HCT116 (cell line): ENCODE data around the gene SPTB. TPM values are rescaled to one million over a fixed set of nuclear protein-coding genes. Genes with fewer than 3 reads are reported as not detected.
A peak's percentile ranks its signal among the peaks of the same experiment; 100 is the strongest.
"Not testable (repeated sequence)": the region's sequence is repeated elsewhere in the genome, so short reads cannot be mapped to it uniquely, and the experiment has no call there.

Source experiments
- ATAC-seq: fragments of 200-7000 bp; cut with Tn5 transposase; 2 replicates; pipeline ENCODE4 v1.9.1; 2020; ENCODE audit warnings: mild to moderate bottlenecking, moderate library complexity
- BruUV-seq: library from RNA; stranded (reverse); fragments of 400-500 nt; replicated peaks from 2 replicates; lab custom pipeline; 2021; lab: Mats Ljungman, UMichigan
- CTCF ChIA-PET: fragments of 300-600 bp; sonication (Branson Sonifier 250); formaldehyde crosslinking; loops from one replicate; lab custom pipeline; 2021; ENCODE audit warnings: antibody characterized with exemption; lab: Charles Lee
- POLR2A ChIA-PET: fragments of 300-600, 350-600 bp; sonication (Branson Sonifier 250); formaldehyde crosslinking; loops from one replicate; lab custom pipeline; 2021; ENCODE audit warnings: antibody characterized with exemption; lab: Charles Lee
- RAD21 ChIA-PET, 2 experiments: fragments of 300-600 bp; sonication (Branson Sonifier 250); formaldehyde crosslinking; loops; one replicate each; lab custom pipeline; 2023; ENCODE audit warnings: low total read pairs in 2 of 2; ENCODE audit not compliant: uncharacterized antibody in 2 of 2, unreplicated experiment in 2 of 2, low non-redundant PET in 1 of 2; lab: Charles Lee
- DNase-seq: peaks from one replicate; pipeline ENCODE4 v3.0.0-alpha.2; 2010; ENCODE audit warnings: low read depth, low spot score
- H2AFZ ChIP-seq: fragments of 200-600 bp; shearing (Covaris generic), sonication (generic); 2 replicates; pipeline ENCODE4 v1.6.1; 2017; ENCODE audit warnings: low read depth, mixed run types, mixed read lengths, antibody characterized with exemption, low read length; ENCODE audit not compliant: poor library complexity, severe bottlenecking
- H3K27ac ChIP-seq: 2 replicates; pipeline ENCODE4 v1.5.1; 2012; ENCODE audit warnings: low read depth, low read length
- H3K27me3 ChIP-seq: fragments of 200-600 bp; sonication (generic); 2 replicates; pipeline ENCODE4 v1.6.1; 2016; ENCODE audit warnings: mixed run types, low read length, mixed read lengths; ENCODE audit not compliant: insufficient read depth
- H3K36me3 ChIP-seq, 2 experiments: fragments of 200-500 bp in 1 of 2; fragments of 200-600 bp in 1 of 2; sonication (Bioruptor generic) in 1 of 2; sonication (generic) in 1 of 2; 2 replicates each; pipeline versions ENCODE4 v1.5.1 to v1.6.1; 2014 to 2016; ENCODE audit warnings: low read length in 2 of 2, inconsistent platforms in 1 of 2, mixed read lengths in 1 of 2, mixed run types in 1 of 2; ENCODE audit not compliant: insufficient read depth in 2 of 2, control insufficient read depth in 1 of 2
- H3K4me1 ChIP-seq, 2 experiments: fragments of 200-600 bp in 1 of 2; sonication (generic) in 1 of 2; 2 replicates each; pipeline versions ENCODE4 v1.5.1 to v1.6.1; 2012 to 2017; ENCODE audit warnings: low read length in 2 of 2, inconsistent platforms in 1 of 2, mild to moderate bottlenecking in 1 of 2, mixed read lengths in 1 of 2, mixed run types in 1 of 2, moderate library complexity in 1 of 2; ENCODE audit not compliant: insufficient read depth in 2 of 2, control insufficient read depth in 1 of 2
- H3K4me2 ChIP-seq: fragments of 200-600 bp; sonication (generic); 2 replicates; pipeline ENCODE4 v1.6.1; 2017; ENCODE audit warnings: mixed run types, low read length, mixed read lengths
- H3K4me3 ChIP-seq, 2 experiments: fragments of 200-600 bp in 1 of 2; sonication (generic) in 1 of 2; replicated peaks in 1 of 2; 2 replicates each; pipeline ENCODE4 v1.5.1; 2011 to 2016; ENCODE audit warnings: low read length in 2 of 2, control low read depth in 1 of 2, low read depth in 1 of 2, mild to moderate bottlenecking in 1 of 2, mixed read lengths in 1 of 2, mixed run types in 1 of 2
- H3K79me2 ChIP-seq: fragments of 200-600 bp; sonication (generic); 2 replicates; pipeline ENCODE4 v1.6.1; 2017; ENCODE audit warnings: mild to moderate bottlenecking, mixed run types, low read length, moderate library complexity, mixed read lengths; ENCODE audit not compliant: insufficient read depth
- H3K9ac ChIP-seq: fragments of 200-600 bp; sonication (generic); 2 replicates; pipeline ENCODE4 v1.6.1; 2016; ENCODE audit warnings: low read length, mixed read lengths
- H3K9me2 ChIP-seq: fragments of 200-600 bp; sonication (generic), shearing (Covaris generic); 2 replicates; pipeline ENCODE4 v1.6.1; 2017; ENCODE audit warnings: mixed run types, mild to moderate bottlenecking, moderate library complexity; ENCODE audit not compliant: insufficient read depth
- H3K9me3 ChIP-seq, 2 experiments: fragments of 200-500 bp in 1 of 2; fragments of 200-600 bp in 1 of 2; sonication (Bioruptor generic) in 1 of 2; sonication (generic) in 1 of 2; 2 replicates each; pipeline ENCODE4 v1.6.1; 2014 to 2017; ENCODE audit warnings: low read length in 2 of 2, mixed read lengths in 2 of 2, inconsistent platforms in 1 of 2, low read depth in 1 of 2, mild to moderate bottlenecking in 1 of 2, mixed run types in 1 of 2, moderate library complexity in 1 of 2; ENCODE audit not compliant: control insufficient read depth in 1 of 2, insufficient read depth in 1 of 2
- H4K20me1 ChIP-seq: fragments of 200-600 bp; sonication (generic), shearing (Covaris generic); 2 replicates; pipeline ENCODE4 v1.6.1; 2017; ENCODE audit warnings: mixed run types, mild to moderate bottlenecking, moderate library complexity; ENCODE audit not compliant: insufficient read depth
- CBX3 ChIP-seq: IDR thresholded peaks from 2 replicates; pipeline ENCODE4 v1.6.1; 2012; ENCODE audit warnings: low read depth
- FOSL1 ChIP-seq: IDR thresholded peaks from 2 replicates; pipeline ENCODE4 v1.6.1; 2012; ENCODE audit warnings: low read depth
- intact Hi-C: fragments of 100-400 bp; cut with micrococcal nuclease; formaldehyde crosslinking; loops from 2 replicates; pipeline ENCODE4 v1.10.0; 2022
- total RNA-seq: library from RNA; stranded (reverse); gene quantifications from one replicate; pipeline ENCODE4 v1.2.1, GENCODE V29; 2021; ENCODE audit not compliant: unreplicated experiment
- TF ChIP-seq, protein P1 (sequence below), 3 experiments: fragments of 200-600 bp in 1 of 3; sonication (generic) in 1 of 3; IDR thresholded peaks in 2 of 3; conservative IDR thresholded peaks in 1 of 3; 2 replicates each; pipeline ENCODE4 v1.5.1; 2012 to 2017; ENCODE audit warnings: low read depth in 2 of 3, low read length in 2 of 3, antibody characterized with exemption in 1 of 3, borderline replicate concordance in 1 of 3, control low read depth in 1 of 3, mild to moderate bottlenecking in 1 of 3, mixed read lengths in 1 of 3, mixed run types in 1 of 3, moderate library complexity in 1 of 3; ENCODE audit not compliant: insufficient read depth in 1 of 3

Gene SPTB
- total RNA-seq, 1 experiment from 2014 or later: 4.2 TPM

- intact Hi-C loops: no loop called here
- peak overlapping the region; percentile 33 for H3K4me2 ChIP-seq
Observed at GRCh38 chr14:64806202-64806861, 73.4 kb downstream of the SPTB start.

GRCh38 chr14:64805646-64806045 lies 74.1 kb downstream of the SPTB start:
- 0 out of 2 replicates have a peak, but pooled peaks have one; percentile 18 for TF ChIP-seq FOSL1
- TF ChIP-seq, all 23 proteins: peak for 1; not testable (repeated sequence) for 22
- H3K36me3 ChIP-seq, intact Hi-C loops, RAD21 ChIA-PET, H3K79me2 ChIP-seq, BruUV-seq, H3K9me3 ChIP-seq, H3K9ac ChIP-seq, DNase-seq, POLR2A ChIA-PET, H4K20me1 ChIP-seq, H3K4me3 ChIP-seq, H3K27me3 ChIP-seq, H3K9me2 ChIP-seq, H2AFZ ChIP-seq, H3K27ac ChIP-seq: not testable (repeated sequence)
- ATAC-seq: peak; percentile 47; the same call in 1 of the 2 replicates
- Histone ChIP-seq H3K4me2 (peak overlapping the region; percentile 33), H3K4me1 (peaks cover 2 to 21% of the 10 kb centered on the region in 2 experiments; a peak in 2 of 4 replicates)
- CTCF ChIA-PET: interaction anchor here (1.1 to 1.3 kb wide), 2 partner anchors 22 to 86 kb away, joined by 3 to 4 read pairs; no protein-coding TSS in a partner anchor

More at GRCh38 chr14:64806202-64806861, 73.4 kb downstream of the SPTB start:
- POLR2A ChIA-PET: no interaction called here
- H3K4me3 ChIP-seq: no peak overlapping the region
- DNase-seq (no peak), ATAC-seq (peak; percentile 32; the same call in 1 of the 2 replicates)
- H3K27ac ChIP-seq: no peak overlapping the region
- H4K20me1 ChIP-seq: no peaks in the 10 kb centered on the region
- CTCF ChIA-PET: interaction anchor here (0.9 to 1.3 kb wide), 4 partner anchors 23 to 104 kb away, joined by 3 to 6 read pairs (median 4); no protein-coding TSS in a partner anchor
- RAD21 ChIA-PET: no interaction called here
- no peaks in the 10 kb centered on the region for H3K79me2 ChIP-seq
- no peaks in the 10 kb centered on the region for H3K9me2 ChIP-seq
- no TSS peak for BruUV-seq
- no peaks in the 10 kb centered on the region for H3K9me3 ChIP-seq
- H3K27me3 ChIP-seq: no peaks in the 10 kb centered on the region
- no peak overlapping the region for H3K9ac ChIP-seq
- no peaks in the 10 kb centered on the region for H3K36me3 ChIP-seq
- TF ChIP-seq, protein P1, sequence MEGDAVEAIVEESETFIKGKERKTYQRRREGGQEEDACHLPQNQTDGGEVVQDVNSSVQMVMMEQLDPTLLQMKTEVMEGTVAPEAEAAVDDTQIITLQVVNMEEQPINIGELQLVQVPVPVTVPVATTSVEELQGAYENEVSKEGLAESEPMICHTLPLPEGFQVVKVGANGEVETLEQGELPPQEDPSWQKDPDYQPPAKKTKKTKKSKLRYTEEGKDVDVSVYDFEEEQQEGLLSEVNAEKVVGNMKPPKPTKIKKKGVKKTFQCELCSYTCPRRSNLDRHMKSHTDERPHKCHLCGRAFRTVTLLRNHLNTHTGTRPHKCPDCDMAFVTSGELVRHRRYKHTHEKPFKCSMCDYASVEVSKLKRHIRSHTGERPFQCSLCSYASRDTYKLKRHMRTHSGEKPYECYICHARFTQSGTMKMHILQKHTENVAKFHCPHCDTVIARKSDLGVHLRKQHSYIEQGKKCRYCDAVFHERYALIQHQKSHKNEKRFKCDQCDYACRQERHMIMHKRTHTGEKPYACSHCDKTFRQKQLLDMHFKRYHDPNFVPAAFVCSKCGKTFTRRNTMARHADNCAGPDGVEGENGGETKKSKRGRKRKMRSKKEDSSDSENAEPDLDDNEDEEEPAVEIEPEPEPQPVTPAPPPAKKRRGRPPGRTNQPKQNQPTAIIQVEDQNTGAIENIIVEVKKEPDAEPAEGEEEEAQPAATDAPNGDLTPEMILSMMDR (IDR thresholded peaks at IDR 0.05 in 2 of 3, conservative IDR thresholded peaks at IDR 0.05 in 1 of 3; ENCODE audit: borderline replicate concordance in 1 of 3, insufficient read depth in 1 of 3, low read depth in 2 of 3, low read length in 2 of 3): no peak
- TF ChIP-seq CBX3 (0 out of 2 replicates have a peak, but pooled peaks have one; percentile 7), FOSL1 (peak; percentile 25; the same call in 1 of the 2 replicates)
- H3K4me1 ChIP-seq: peaks cover 2 to 21% of the 10 kb centered on the region in 2 experiments; a peak in 2 of 4 replicates
- H2AFZ ChIP-seq: no peak overlapping the region
